Pons (tissue), 1 donor: ENCODE results near the gene USP14.
"Not testable (repeated sequence)": the region's sequence is repeated elsewhere in the genome, so short reads cannot be mapped to it uniquely, and the experiment has no call there.

Experiments used
- DNase-seq: peaks from one replicate; pipeline ENCODE4 v3.0.0-alpha.2; 2016; ENCODE audit warnings: low spot score

The USP14 gene

DNA sequence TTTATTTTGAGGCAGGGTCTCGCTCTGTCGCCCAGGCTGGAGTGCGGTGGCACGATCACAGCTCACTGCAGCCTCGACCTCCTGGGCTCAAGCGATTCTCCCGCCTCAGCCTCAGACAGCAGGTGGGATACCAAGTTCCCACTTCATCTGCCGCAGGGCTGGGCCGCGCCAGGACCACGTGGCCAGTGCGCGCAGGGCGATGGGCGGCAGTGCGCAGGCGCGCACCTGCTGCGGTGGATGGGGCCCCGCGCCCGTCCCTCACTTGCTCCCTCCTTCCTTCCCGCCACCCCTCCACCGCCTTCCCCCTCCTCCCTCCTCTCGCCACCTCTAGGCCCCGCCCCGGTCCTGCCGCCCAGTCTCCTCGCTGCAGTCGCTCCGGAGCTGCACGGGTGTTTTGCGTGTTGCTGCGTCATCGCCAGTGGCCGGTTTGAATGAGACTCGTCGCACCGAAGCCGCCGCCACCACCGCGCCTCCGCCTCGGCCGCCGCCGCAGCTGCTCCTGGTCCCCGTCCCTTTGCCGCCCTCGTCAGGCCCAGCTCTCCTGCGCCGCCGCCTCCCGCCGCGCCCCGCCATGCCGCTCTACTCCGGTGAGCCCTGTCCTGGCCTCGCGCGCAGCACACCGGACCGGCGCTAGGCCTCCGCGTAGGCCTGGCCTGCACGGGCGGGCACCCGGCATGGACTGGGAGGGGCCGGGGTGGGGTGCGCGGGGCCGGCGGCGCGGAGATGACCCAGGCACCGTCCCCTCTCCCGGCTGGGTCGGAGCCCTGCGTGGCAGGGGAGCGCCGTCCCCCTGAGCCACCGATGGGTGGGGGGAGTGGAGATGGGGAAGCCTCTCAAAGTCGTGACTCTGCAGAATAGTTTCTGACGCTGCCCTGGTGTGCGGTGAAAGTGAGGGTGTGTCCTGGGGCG lies at the start of gene USP14:
Gene USP14 (plus strand): TSS at position 430 of the 909 bp plus-strand sequence. CDS start 142 bp downstream, at position 572.
- peak; percentile 94 for DNase-seq

DNA sequence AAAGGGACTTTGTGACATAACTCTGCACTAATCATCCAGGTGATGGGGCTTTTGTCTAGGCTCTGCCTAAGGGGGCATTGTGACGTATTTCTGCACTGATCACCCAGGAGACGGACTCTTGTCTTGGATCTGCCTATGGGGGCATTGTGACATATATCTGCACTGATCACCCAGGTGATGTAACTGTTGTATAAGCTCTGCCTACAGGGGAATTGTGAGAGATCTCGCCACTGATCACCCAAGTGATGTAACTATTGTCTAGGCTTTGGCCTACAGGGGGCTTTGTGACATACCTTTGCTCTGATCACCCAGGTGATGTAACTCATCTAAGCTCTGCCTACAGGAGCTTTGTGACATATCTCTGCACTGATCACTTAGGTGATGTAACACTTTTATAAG lies 49.7 kb upstream of the USP14 start:
- DNase-seq = not testable (repeated sequence)

- not testable (repeated sequence) for DNase-seq
These were observed 49.0 kb upstream of the USP14 start for GRCh38 chr18:109130-109921.

DNA sequence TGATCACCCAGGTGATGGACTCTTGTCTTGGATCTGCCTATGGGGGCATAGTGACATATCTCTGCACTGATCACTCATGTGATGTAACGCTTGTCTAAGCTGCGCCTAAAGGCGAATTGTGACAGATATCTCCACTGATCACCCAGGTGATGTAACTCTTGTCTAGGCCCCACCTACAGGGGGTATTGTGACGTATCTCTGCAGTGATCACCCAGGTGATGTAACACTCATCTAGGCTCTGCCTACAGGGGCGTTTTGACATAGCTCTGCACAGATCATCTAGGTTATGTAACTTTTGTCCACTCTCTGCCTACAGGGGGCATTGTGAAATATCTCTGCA lies 48.5 kb upstream of the USP14 start:
- DNase-seq = not testable (repeated sequence)

DNA sequence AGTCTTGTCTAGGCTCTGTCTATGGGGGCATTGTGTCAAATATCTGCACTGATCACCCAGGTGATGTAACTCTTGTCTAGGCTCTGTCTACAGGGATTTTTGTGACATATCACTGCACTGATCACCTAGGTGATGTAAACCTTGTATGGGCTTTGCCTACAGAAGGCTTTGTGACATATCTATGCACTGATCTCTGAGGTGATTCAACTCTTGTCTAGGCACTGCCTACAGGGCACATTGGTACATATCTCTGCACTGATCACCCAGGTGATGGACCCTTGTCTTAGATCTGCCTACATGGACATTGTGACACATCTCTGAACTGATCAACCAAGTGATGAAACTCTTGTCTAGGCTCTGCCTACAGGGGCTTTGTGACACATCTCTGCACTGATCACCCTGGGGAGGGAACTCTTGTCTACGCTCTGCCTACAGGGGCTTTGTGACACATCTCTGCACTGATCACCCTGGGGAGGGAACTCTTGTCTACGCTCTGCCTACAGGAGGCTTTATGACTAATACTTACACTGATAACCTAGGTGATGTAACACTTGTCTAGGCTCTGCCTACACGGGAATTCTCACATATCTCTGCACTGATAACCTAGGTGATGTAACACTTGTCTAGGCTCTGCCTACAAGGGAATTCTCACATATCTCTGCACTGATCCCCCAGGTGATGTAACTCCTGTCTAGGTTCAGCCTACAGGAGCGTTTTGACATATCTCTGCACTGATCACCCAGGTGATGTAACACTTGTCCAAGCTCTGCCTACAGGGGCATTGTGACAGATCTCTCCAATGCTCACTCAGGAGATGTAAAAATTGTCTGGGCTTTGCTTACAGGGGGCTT lies 47.8 kb upstream of the USP14 start:
- DNase-seq = not testable (repeated sequence)

DNA sequence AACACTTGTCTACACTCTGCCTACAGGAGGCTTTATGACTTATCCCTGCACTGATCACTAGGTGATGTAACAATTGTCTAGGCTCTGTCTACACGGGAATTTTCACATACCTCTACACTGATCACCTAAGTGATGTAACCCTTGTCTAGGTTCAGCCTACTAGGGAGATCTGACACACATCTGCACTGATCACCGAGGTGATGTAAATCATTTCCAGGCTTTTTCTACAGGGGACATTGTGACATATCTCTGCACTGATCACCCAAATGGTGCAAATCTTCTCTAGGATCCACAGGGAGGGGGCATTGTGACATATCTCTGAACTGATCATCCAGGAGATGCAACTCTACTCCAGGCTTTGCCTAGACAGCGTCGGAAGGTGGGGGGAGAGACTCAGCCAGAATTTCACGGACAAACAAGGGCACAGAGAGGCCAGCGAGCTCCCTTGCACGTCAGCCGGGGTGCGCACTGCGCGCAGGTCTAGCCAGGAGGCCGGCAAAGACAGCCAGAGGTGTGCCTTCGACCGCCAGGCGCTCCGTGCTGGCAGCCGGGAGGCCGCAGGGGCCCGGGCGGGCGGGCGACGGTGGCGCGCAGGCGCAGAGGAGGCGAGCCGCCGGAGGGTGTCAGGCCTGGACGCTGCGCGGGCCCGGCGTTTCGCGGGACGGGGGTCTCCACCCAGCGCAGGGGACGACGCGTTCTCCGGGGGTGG lies 46.9 kb upstream of the USP14 start:
- peak; percentile 46 for DNase-seq

GRCh38 chr18:112015-112733 lies 46.2 kb upstream of the USP14 start:
- DNase-seq = not testable (repeated sequence)

- DNase-seq = not testable (repeated sequence)
These were observed 37.7 kb upstream of the USP14 start for GRCh38 chr18:120539-121260.

- no peak for DNase-seq
These were observed 23.3 kb upstream of the USP14 start for GRCh38 chr18:135045-135444.

DNA sequence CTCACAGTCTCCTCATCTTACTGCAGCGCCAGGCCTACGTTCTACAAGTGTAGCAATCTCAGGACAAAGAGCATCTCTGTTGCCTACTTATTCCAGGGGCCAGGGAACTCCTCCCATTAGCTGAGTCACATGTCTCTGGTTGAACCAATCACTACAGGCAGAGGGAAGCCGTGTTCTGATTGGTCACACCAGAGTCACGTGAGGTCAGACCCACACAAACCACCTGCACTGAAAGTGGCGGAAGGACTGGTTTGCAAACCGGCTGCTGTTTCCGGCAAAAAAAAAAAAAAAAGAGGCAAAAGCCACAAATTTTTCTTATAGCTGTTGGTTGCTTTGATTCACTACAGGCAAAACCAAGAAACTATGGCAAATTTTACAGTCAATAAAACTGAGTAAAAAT lies 21.9 kb upstream of the USP14 start:
- no peak for DNase-seq

DNA sequence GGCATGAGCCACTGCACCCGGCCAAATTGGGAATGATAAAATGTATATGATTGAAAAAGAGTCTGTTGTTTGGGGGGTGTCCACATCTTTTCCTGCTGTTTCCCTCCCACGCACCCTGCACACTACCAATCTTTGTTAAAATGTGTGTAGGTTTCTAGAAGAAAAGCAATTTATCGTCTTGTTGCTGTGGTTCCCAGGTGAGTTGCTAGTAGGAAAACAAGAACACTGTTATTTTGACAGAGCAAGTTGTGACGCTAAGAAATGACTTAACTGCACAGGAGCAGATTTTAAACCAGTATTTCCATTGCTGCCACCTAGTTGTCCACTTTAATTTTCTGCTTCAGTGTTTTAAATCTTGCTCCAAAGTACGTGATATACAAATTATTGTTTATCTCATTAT lies 21.0 kb upstream of the USP14 start:
- no peak for DNase-seq

DNA sequence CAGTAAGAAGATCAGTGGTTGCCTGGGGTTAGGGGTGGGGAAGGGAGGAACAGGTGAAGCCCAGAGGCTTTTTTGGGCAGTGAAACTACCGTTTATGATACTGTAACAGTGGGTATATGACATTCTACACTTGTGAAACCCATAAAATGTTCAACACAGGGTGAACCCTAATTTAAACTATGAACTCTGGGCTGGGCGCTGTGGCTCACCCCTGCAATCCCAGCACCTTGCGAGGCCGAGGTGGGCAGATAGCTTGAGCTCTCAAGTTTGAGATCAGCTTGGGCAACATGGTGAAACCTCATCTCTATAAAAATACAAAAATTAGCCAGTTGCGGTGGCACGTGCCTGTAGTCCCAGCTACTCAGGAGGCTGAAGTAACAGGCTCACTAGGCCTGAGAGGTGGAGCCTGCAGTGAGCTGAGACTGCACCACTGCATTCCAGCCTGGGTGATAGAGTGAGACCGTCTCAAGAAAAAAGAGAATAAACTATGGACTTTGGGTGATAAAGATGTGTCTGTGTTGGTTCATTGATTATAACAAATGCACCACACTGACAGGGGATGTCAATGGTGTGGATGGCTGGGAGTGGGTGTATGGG lies 17.6 kb upstream of the USP14 start:
- DNase-seq = no peak

GRCh38 chr18:142624-143296 lies 15.6 kb upstream of the USP14 start:
- DNase-seq = not testable (repeated sequence)

- no peak for DNase-seq
These were observed 9.5 kb upstream of the USP14 start for GRCh38 chr18:148841-149240.

DNA sequence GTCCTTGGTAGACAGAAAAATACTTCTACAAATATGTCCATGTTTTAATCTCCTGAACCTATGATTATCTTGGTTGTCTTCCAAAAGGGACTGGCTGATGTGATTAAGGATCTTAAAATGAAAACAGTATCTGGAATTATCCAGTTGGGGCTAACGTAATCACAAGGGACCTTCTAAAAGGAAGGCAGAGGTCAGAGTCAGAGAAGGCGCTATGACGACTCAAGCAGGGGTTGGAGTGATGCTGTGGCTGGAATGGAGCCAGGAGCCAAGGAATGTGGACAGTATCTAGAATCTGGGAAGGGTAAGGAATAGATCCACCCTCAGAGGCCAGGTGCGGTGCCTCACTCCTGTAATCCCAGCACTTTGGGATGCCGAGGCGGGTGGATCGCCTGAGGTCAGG lies 4.2 kb upstream of the USP14 start:
- DNase-seq = no peak

GRCh38 chr18:155688-156087 lies 2.7 kb upstream of the USP14 start:
- DNase-seq = no peak

- peak; percentile 8 for DNase-seq
These were observed 1.7 kb upstream of the USP14 start for GRCh38 chr18:156514-157230.

- peak; percentile 35 for DNase-seq
These were observed 788 bp downstream of the USP14 start for GRCh38 chr18:159037-159652.
